ENCODE results near the gene PRUNE2.

GRCh38 chr9:76772686-76773445 lies 133.0 kb downstream of the PRUNE2 start:
- TF ChIP-seq, protein P1, sequence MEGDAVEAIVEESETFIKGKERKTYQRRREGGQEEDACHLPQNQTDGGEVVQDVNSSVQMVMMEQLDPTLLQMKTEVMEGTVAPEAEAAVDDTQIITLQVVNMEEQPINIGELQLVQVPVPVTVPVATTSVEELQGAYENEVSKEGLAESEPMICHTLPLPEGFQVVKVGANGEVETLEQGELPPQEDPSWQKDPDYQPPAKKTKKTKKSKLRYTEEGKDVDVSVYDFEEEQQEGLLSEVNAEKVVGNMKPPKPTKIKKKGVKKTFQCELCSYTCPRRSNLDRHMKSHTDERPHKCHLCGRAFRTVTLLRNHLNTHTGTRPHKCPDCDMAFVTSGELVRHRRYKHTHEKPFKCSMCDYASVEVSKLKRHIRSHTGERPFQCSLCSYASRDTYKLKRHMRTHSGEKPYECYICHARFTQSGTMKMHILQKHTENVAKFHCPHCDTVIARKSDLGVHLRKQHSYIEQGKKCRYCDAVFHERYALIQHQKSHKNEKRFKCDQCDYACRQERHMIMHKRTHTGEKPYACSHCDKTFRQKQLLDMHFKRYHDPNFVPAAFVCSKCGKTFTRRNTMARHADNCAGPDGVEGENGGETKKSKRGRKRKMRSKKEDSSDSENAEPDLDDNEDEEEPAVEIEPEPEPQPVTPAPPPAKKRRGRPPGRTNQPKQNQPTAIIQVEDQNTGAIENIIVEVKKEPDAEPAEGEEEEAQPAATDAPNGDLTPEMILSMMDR (IDR thresholded peaks at IDR 0.05; ENCODE audit: low read depth, low read length, poor library complexity, severe bottlenecking) = no peak
- TF ChIP-seq EZH2phosphoT487 (IDR thresholded peaks at IDR 0.05; ENCODE audit: borderline replicate concordance, low read length) = no peak
